ENCODE results near the gene AKAIN1.

AKAIN1 gene

DNA sequence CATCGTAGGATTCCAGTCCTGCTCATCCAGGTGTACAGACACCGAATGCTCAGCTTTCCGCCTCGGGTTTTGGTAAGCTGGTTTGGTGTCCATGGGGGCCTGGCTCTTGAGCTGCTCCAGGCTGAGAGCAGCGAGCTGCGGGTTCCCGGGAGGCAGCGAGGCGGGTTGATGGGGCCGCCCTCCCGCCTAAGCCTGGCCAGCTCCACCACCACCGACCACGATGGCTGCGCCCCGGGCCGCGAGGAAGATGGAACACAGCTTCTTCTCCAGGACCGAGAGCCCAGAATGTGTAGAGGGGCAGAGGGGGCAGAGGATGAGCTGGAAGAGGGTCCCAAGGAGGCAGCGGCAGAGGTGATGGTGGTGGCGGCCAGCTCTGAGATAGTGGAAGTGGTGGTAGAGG lies 64.1 kb downstream of the AKAIN1 start:
- Histone ChIP-seq H2AFZ (ENCODE audit: low read length) (no peak overlapping the region), H3K9me2 (replicated peaks; ENCODE audit: insufficient read depth, low read length) (no peaks in the 10 kb centered on the region), H3K4me3 (ENCODE audit: low read length) (no peak overlapping the region), H4K20me1 (ENCODE audit: insufficient read depth, low read length) (no peaks in the 10 kb centered on the region), H3K4me1 (ENCODE audit: low read length) (no peaks in the 10 kb centered on the region), H3K27me3 (replicated peaks; ENCODE audit: insufficient read depth, low read length) (no peaks in the 10 kb centered on the region), H3K4me2 (ENCODE audit: low read depth, low read length) (no peak overlapping the region), H3F3A (ENCODE audit: insufficient read depth, low read length) (no peaks in the 10 kb centered on the region), H3K9me3 (replicated peaks; ENCODE audit: insufficient read depth, low read length) (no peaks in the 10 kb centered on the region), H3K27ac (ENCODE audit: low read length) (no peak overlapping the region), H3K9ac (ENCODE audit: low read length) (no peak overlapping the region), H3K36me3 (replicated peaks; ENCODE audit: insufficient read depth, low read length) (no peaks in the 10 kb centered on the region), H3K79me2 (ENCODE audit: low read length) (no peaks in the 10 kb centered on the region)
- TF ChIP-seq EZH2 (optimal IDR thresholded peaks at IDR 0.05; ENCODE audit: low read depth, low read length), result no peak
- TF ChIP-seq EZH2phosphoT487 (IDR thresholded peaks at IDR 0.05; ENCODE audit: low read length), result no peak
- TF ChIP-seq, protein P1, sequence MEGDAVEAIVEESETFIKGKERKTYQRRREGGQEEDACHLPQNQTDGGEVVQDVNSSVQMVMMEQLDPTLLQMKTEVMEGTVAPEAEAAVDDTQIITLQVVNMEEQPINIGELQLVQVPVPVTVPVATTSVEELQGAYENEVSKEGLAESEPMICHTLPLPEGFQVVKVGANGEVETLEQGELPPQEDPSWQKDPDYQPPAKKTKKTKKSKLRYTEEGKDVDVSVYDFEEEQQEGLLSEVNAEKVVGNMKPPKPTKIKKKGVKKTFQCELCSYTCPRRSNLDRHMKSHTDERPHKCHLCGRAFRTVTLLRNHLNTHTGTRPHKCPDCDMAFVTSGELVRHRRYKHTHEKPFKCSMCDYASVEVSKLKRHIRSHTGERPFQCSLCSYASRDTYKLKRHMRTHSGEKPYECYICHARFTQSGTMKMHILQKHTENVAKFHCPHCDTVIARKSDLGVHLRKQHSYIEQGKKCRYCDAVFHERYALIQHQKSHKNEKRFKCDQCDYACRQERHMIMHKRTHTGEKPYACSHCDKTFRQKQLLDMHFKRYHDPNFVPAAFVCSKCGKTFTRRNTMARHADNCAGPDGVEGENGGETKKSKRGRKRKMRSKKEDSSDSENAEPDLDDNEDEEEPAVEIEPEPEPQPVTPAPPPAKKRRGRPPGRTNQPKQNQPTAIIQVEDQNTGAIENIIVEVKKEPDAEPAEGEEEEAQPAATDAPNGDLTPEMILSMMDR (IDR thresholded peaks at IDR 0.05; ENCODE audit: low read length), result no peak
- DNase-seq, result no peak

- Histone ChIP-seq H3K9ac (ENCODE audit: low read length) (no peak overlapping the region), H3F3A (ENCODE audit: insufficient read depth, low read length) (no peaks in the 10 kb centered on the region), H3K4me1 (ENCODE audit: low read length) (no peaks in the 10 kb centered on the region), H3K79me2 (ENCODE audit: low read length) (no peaks in the 10 kb centered on the region), H2AFZ (ENCODE audit: low read length) (no peak overlapping the region), H3K9me2 (replicated peaks; ENCODE audit: insufficient read depth, low read length) (no peaks in the 10 kb centered on the region), H4K20me1 (ENCODE audit: insufficient read depth, low read length) (no peaks in the 10 kb centered on the region), H3K4me2 (ENCODE audit: low read depth, low read length) (no peak overlapping the region), H3K27me3 (replicated peaks; ENCODE audit: insufficient read depth, low read length) (no peaks in the 10 kb centered on the region), H3K27ac (ENCODE audit: low read length) (no peak overlapping the region), H3K9me3 (replicated peaks; ENCODE audit: insufficient read depth, low read length) (no peaks in the 10 kb centered on the region), H3K4me3 (ENCODE audit: low read length) (no peak overlapping the region), H3K36me3 (replicated peaks; ENCODE audit: insufficient read depth, low read length) (no peaks in the 10 kb centered on the region)
- TF ChIP-seq EZH2phosphoT487 (IDR thresholded peaks at IDR 0.05; ENCODE audit: low read length) (no peak), EZH2 (optimal IDR thresholded peaks at IDR 0.05; ENCODE audit: low read depth, low read length) (no peak)
- TF ChIP-seq, protein P1 (IDR thresholded peaks at IDR 0.05; ENCODE audit: low read length), result no peak
- DNase-seq, result no peak
These were observed 74.8 kb downstream of the AKAIN1 start for GRCh38 chr18:5122272-5122671.

- no peak for TF ChIP-seq EZH2phosphoT487 (IDR thresholded peaks at IDR 0.05; ENCODE audit: low read length)
- TF ChIP-seq, protein P1 (IDR thresholded peaks at IDR 0.05; ENCODE audit: low read length), result no peak
- H3K27ac ChIP-seq (ENCODE audit: low read length), result no peak overlapping the region
These were observed 86.8 kb downstream of the AKAIN1 start for GRCh38 chr18:5110266-5110665.

More at GRCh38 chr18:5110266-5110665, 86.8 kb downstream of the AKAIN1 start:
- Histone ChIP-seq H3K9me2 (replicated peaks; ENCODE audit: insufficient read depth, low read length) (no peaks in the 10 kb centered on the region), H3K36me3 (replicated peaks; ENCODE audit: insufficient read depth, low read length) (no peaks in the 10 kb centered on the region), H2AFZ (ENCODE audit: low read length) (no peak overlapping the region), H3K4me1 (ENCODE audit: low read length) (no peaks in the 10 kb centered on the region), H3K27me3 (replicated peaks; ENCODE audit: insufficient read depth, low read length) (no peaks in the 10 kb centered on the region), H3K9me3 (replicated peaks; ENCODE audit: insufficient read depth, low read length) (no peaks in the 10 kb centered on the region), H3K9ac (ENCODE audit: low read length) (no peak overlapping the region), H3F3A (ENCODE audit: insufficient read depth, low read length) (no peaks in the 10 kb centered on the region), H4K20me1 (ENCODE audit: insufficient read depth, low read length) (no peaks in the 10 kb centered on the region), H3K4me3 (ENCODE audit: low read length) (no peak overlapping the region), H3K79me2 (ENCODE audit: low read length) (no peaks in the 10 kb centered on the region), H3K4me2 (ENCODE audit: low read depth, low read length) (no peak overlapping the region)
- DNase-seq, result no peak
